DND-41 (cell line): Measurements from ENCODE around the gene ETNK2.

ENCODE experiments used
- ATAC-seq: fragments of 200-7000 bp; cut with Tn5 transposase; 3 replicates; pipeline ENCODE4 v1.9.1; 2021; ENCODE audit warnings: low read depth; ENCODE audit not compliant: insufficient read depth
- DNase-seq: peaks from one replicate; pipeline ENCODE4 v3.0.0-alpha.2; 2020
- H2AFZ ChIP-seq: 2 replicates; pipeline ENCODE4 v1.6.0; 2012; ENCODE audit warnings: low read depth, low read length
- H3K27ac ChIP-seq: 2 replicates; pipeline ENCODE4 v1.5.1; 2012; ENCODE audit warnings: low read length, inconsistent platforms
- H3K27me3 ChIP-seq: fragments of 200-600 bp; sonication (generic); 2 replicates; pipeline ENCODE4 v1.6.0; 2012; ENCODE audit warnings: low read length, mild to moderate bottlenecking, inconsistent platforms; ENCODE audit not compliant: insufficient read depth, poor library complexity
- H3K36me3 ChIP-seq: 2 replicates; pipeline ENCODE4 v1.5.1; 2012; ENCODE audit warnings: low read length, inconsistent platforms; ENCODE audit not compliant: insufficient read depth
- H3K4me1 ChIP-seq: 2 replicates; pipeline ENCODE4 v1.5.1; 2012; ENCODE audit warnings: mild to moderate bottlenecking, low read length; ENCODE audit not compliant: insufficient read depth
- H3K4me2 ChIP-seq: 2 replicates; pipeline ENCODE4 v1.6.0; 2012; ENCODE audit warnings: mild to moderate bottlenecking, moderate library complexity, low read length, inconsistent platforms; ENCODE audit not compliant: insufficient read depth
- H3K4me3 ChIP-seq, 2 experiments: fragments of 200-600 bp in 1 of 2; shearing (Covaris generic) in 1 of 2; 2 replicates each; pipeline ENCODE4 v1.5.1; 2012 to 2016; ENCODE audit warnings: inconsistent platforms in 2 of 2, low read length in 2 of 2, mild to moderate bottlenecking in 2 of 2, low read depth in 1 of 2, moderate library complexity in 1 of 2
- H3K79me2 ChIP-seq: 2 replicates; pipeline ENCODE4 v1.6.0; 2012; ENCODE audit warnings: low read length, inconsistent platforms; ENCODE audit not compliant: insufficient read depth
- H3K9ac ChIP-seq: 2 replicates; pipeline ENCODE4 v1.6.0; 2012; ENCODE audit warnings: low read depth, mild to moderate bottlenecking, inconsistent platforms, low read length, moderate library complexity
- H3K9me3 ChIP-seq: 2 replicates; pipeline ENCODE4 v1.5.1; 2012; ENCODE audit warnings: low read length, moderate library complexity, mild to moderate bottlenecking, inconsistent platforms; ENCODE audit not compliant: insufficient read depth, severe bottlenecking
- H4K20me1 ChIP-seq: 2 replicates; pipeline ENCODE4 v1.6.0; 2012; ENCODE audit warnings: low read length; ENCODE audit not compliant: insufficient read depth
- CTCF ChIP-seq: IDR thresholded peaks from 2 replicates; pipeline ENCODE4 v1.5.1; 2012; ENCODE audit warnings: borderline replicate concordance, low read length, moderate library complexity, mild to moderate bottlenecking; ENCODE audit not compliant: poor library complexity, severe bottlenecking; ENCODE audit errors: extremely low read depth
- EZH2 ChIP-seq: IDR thresholded peaks from 3 replicates; pipeline ENCODE4 v1.6.1; 2012; ENCODE audit warnings: borderline replicate concordance, low read depth, mild to moderate bottlenecking, moderate library complexity, low read length, inconsistent platforms; ENCODE audit not compliant: severe bottlenecking

Gene ETNK2

GRCh38 chr1:204130178-204130577, 21.7 kb downstream of the ETNK2 start:
- H2AFZ ChIP-seq: no peak overlapping the region
- H3K4me2 ChIP-seq: no peak overlapping the region
- H4K20me1 ChIP-seq: no peaks in the 10 kb centered on the region
- DNase-seq (no peak), ATAC-seq (no peak)
- H3K9ac ChIP-seq: no peak overlapping the region
- H3K27ac ChIP-seq: no peak overlapping the region
- no peaks in the 10 kb centered on the region for H3K27me3 ChIP-seq
- H3K79me2 ChIP-seq: no peaks in the 10 kb centered on the region
- H3K36me3 ChIP-seq: no peaks in the 10 kb centered on the region
- peaks cover 4% of the 10 kb centered on the region for H3K4me1 ChIP-seq
- H3K4me3 ChIP-seq: no peak overlapping the region
- H3K9me3 ChIP-seq: no peaks in the 10 kb centered on the region
- TF ChIP-seq CTCF (no peak), EZH2 (no peak)

GRCh38 chr1:204128964-204129896, 22.6 kb downstream of the ETNK2 start:
- Histone ChIP-seq H3K36me3 (no peaks in the 10 kb centered on the region), H3K79me2 (no peaks in the 10 kb centered on the region), H4K20me1 (no peaks in the 10 kb centered on the region), H3K4me3 (no peak overlapping the region), H3K4me1 (peaks cover 4% of the 10 kb centered on the region), H3K4me2 (peak overlapping the region; percentile 44), H3K9ac (no peak overlapping the region), H3K9me3 (no peaks in the 10 kb centered on the region), H2AFZ (peak overlapping the region; percentile 58), H3K27ac (no peak overlapping the region), H3K27me3 (no peaks in the 10 kb centered on the region)
- ATAC-seq: peak; percentile 97
- peak; percentile 68 for DNase-seq
- TF ChIP-seq EZH2 (no peak), CTCF (peak; percentile 86)

GRCh38 chr1:204128464-204128963, 23.3 kb downstream of the ETNK2 start:
- Histone ChIP-seq H3K27ac (no peak overlapping the region), H3K27me3 (no peaks in the 10 kb centered on the region), H4K20me1 (no peaks in the 10 kb centered on the region), H3K9me3 (no peaks in the 10 kb centered on the region), H3K4me3 (no peak overlapping the region), H3K4me2 (peak overlapping the region; percentile 44), H2AFZ (peak overlapping the region; percentile 58), H3K36me3 (no peaks in the 10 kb centered on the region), H3K4me1 (peaks cover 4% of the 10 kb centered on the region), H3K79me2 (no peaks in the 10 kb centered on the region), H3K9ac (no peak overlapping the region)
- peak; percentile 6; the same call in 1 of the 3 replicates for ATAC-seq
- no peak for DNase-seq
- no peak for TF ChIP-seq CTCF
- no peak for TF ChIP-seq EZH2
